HCT116 (cell line): ENCODE measurements around the gene METRN. TPM values are rescaled to one million over a fixed set of nuclear protein-coding genes. Genes with fewer than 3 reads are reported as not detected.

Experiments used
- ATAC-seq: fragments of 200-7000 bp; cut with Tn5 transposase; 2 replicates; pipeline ENCODE4 v1.9.1; 2020; ENCODE audit warnings: mild to moderate bottlenecking, moderate library complexity
- BruUV-seq: library from RNA; stranded (reverse); fragments of 400-500 nt; replicated peaks from 2 replicates; lab custom pipeline; 2021; lab: Mats Ljungman, UMichigan
- CTCF ChIA-PET: fragments of 300-600 bp; sonication (Branson Sonifier 250); formaldehyde crosslinking; loops from one replicate; lab custom pipeline; 2021; ENCODE audit warnings: antibody characterized with exemption; lab: Charles Lee
- POLR2A ChIA-PET: fragments of 300-600, 350-600 bp; sonication (Branson Sonifier 250); formaldehyde crosslinking; loops from one replicate; lab custom pipeline; 2021; ENCODE audit warnings: antibody characterized with exemption; lab: Charles Lee
- RAD21 ChIA-PET, 2 experiments: fragments of 300-600 bp; sonication (Branson Sonifier 250); formaldehyde crosslinking; loops; one replicate each; lab custom pipeline; 2023; ENCODE audit warnings: low total read pairs in 2 of 2; ENCODE audit not compliant: uncharacterized antibody in 2 of 2, unreplicated experiment in 2 of 2, low non-redundant PET in 1 of 2; lab: Charles Lee
- DNase-seq: peaks from one replicate; pipeline ENCODE4 v3.0.0-alpha.2; 2010; ENCODE audit warnings: low read depth, low spot score
- H2AFZ ChIP-seq: fragments of 200-600 bp; shearing (Covaris generic), sonication (generic); 2 replicates; pipeline ENCODE4 v1.6.1; 2017; ENCODE audit warnings: low read depth, mixed run types, mixed read lengths, antibody characterized with exemption, low read length; ENCODE audit not compliant: poor library complexity, severe bottlenecking
- H3K27ac ChIP-seq: 2 replicates; pipeline ENCODE4 v1.5.1; 2012; ENCODE audit warnings: low read depth, low read length
- H3K27me3 ChIP-seq: fragments of 200-600 bp; sonication (generic); 2 replicates; pipeline ENCODE4 v1.6.1; 2016; ENCODE audit warnings: mixed run types, low read length, mixed read lengths; ENCODE audit not compliant: insufficient read depth
- H3K36me3 ChIP-seq, 2 experiments: fragments of 200-500 bp in 1 of 2; fragments of 200-600 bp in 1 of 2; sonication (Bioruptor generic) in 1 of 2; sonication (generic) in 1 of 2; 2 replicates each; pipeline versions ENCODE4 v1.5.1 to v1.6.1; 2014 to 2016; ENCODE audit warnings: low read length in 2 of 2, inconsistent platforms in 1 of 2, mixed read lengths in 1 of 2, mixed run types in 1 of 2; ENCODE audit not compliant: insufficient read depth in 2 of 2, control insufficient read depth in 1 of 2
- H3K4me1 ChIP-seq, 2 experiments: fragments of 200-600 bp in 1 of 2; sonication (generic) in 1 of 2; 2 replicates each; pipeline versions ENCODE4 v1.5.1 to v1.6.1; 2012 to 2017; ENCODE audit warnings: low read length in 2 of 2, inconsistent platforms in 1 of 2, mild to moderate bottlenecking in 1 of 2, mixed read lengths in 1 of 2, mixed run types in 1 of 2, moderate library complexity in 1 of 2; ENCODE audit not compliant: insufficient read depth in 2 of 2, control insufficient read depth in 1 of 2
- H3K4me2 ChIP-seq: fragments of 200-600 bp; sonication (generic); 2 replicates; pipeline ENCODE4 v1.6.1; 2017; ENCODE audit warnings: mixed run types, low read length, mixed read lengths
- H3K4me3 ChIP-seq, 2 experiments: fragments of 200-600 bp in 1 of 2; sonication (generic) in 1 of 2; replicated peaks in 1 of 2; 2 replicates each; pipeline ENCODE4 v1.5.1; 2011 to 2016; ENCODE audit warnings: low read length in 2 of 2, control low read depth in 1 of 2, low read depth in 1 of 2, mild to moderate bottlenecking in 1 of 2, mixed read lengths in 1 of 2, mixed run types in 1 of 2
- H3K79me2 ChIP-seq: fragments of 200-600 bp; sonication (generic); 2 replicates; pipeline ENCODE4 v1.6.1; 2017; ENCODE audit warnings: mild to moderate bottlenecking, mixed run types, low read length, moderate library complexity, mixed read lengths; ENCODE audit not compliant: insufficient read depth
- H3K9ac ChIP-seq: fragments of 200-600 bp; sonication (generic); 2 replicates; pipeline ENCODE4 v1.6.1; 2016; ENCODE audit warnings: low read length, mixed read lengths
- H3K9me2 ChIP-seq: fragments of 200-600 bp; sonication (generic), shearing (Covaris generic); 2 replicates; pipeline ENCODE4 v1.6.1; 2017; ENCODE audit warnings: mixed run types, mild to moderate bottlenecking, moderate library complexity; ENCODE audit not compliant: insufficient read depth
- H3K9me3 ChIP-seq, 2 experiments: fragments of 200-500 bp in 1 of 2; fragments of 200-600 bp in 1 of 2; sonication (Bioruptor generic) in 1 of 2; sonication (generic) in 1 of 2; 2 replicates each; pipeline ENCODE4 v1.6.1; 2014 to 2017; ENCODE audit warnings: low read length in 2 of 2, mixed read lengths in 2 of 2, inconsistent platforms in 1 of 2, low read depth in 1 of 2, mild to moderate bottlenecking in 1 of 2, mixed run types in 1 of 2, moderate library complexity in 1 of 2; ENCODE audit not compliant: control insufficient read depth in 1 of 2, insufficient read depth in 1 of 2
- H4K20me1 ChIP-seq: fragments of 200-600 bp; sonication (generic), shearing (Covaris generic); 2 replicates; pipeline ENCODE4 v1.6.1; 2017; ENCODE audit warnings: mixed run types, mild to moderate bottlenecking, moderate library complexity; ENCODE audit not compliant: insufficient read depth
- CBX3 ChIP-seq: IDR thresholded peaks from 2 replicates; pipeline ENCODE4 v1.6.1; 2012; ENCODE audit warnings: low read depth
- CEBPB ChIP-seq: IDR thresholded peaks from 2 replicates; pipeline ENCODE4 v1.6.1; 2012; ENCODE audit warnings: low read depth
- EZH2 ChIP-seq: fragments of 200-600 bp; sonication (generic); IDR thresholded peaks from 2 replicates; pipeline ENCODE4 v1.6.1; 2017; ENCODE audit warnings: antibody characterized with exemption, mixed run types
- EZH2phosphoT487 ChIP-seq: fragments of 200-600 bp; IDR thresholded peaks from 2 replicates; pipeline ENCODE4 v1.6.1; 2018; ENCODE audit warnings: antibody characterized with exemption, borderline replicate concordance
- JUND ChIP-seq: IDR thresholded peaks from 2 replicates; pipeline ENCODE4 v1.6.1; 2012
- MAX ChIP-seq: IDR thresholded peaks from 2 replicates; pipeline ENCODE4 v1.6.1; 2012
- SIN3A ChIP-seq: IDR thresholded peaks from 2 replicates; pipeline ENCODE4 v1.6.1; 2012; ENCODE audit warnings: low read depth
- SP1 ChIP-seq: IDR thresholded peaks from 2 replicates; pipeline ENCODE4 v1.6.1; 2012; ENCODE audit warnings: low read depth
- SRF ChIP-seq: IDR thresholded peaks from 2 replicates; pipeline ENCODE4 v1.6.1; 2012; ENCODE audit warnings: low read depth
- TCF7L2 ChIP-seq: IDR thresholded peaks from 2 replicates; pipeline ENCODE4 v1.7.0; 2011; ENCODE audit warnings: borderline replicate concordance, inconsistent platforms; ENCODE audit not compliant: insufficient read depth, insufficient read length; ENCODE audit errors: extremely low read depth
- ZFX ChIP-seq: fragments of 450-650 bp; IDR thresholded peaks from 2 replicates; pipeline ENCODE4 v1.6.1; 2017
- ZNF274 ChIP-seq: fragments of 200-500 bp; sonication (Bioruptor generic); IDR thresholded peaks from 2 replicates; pipeline ENCODE4 v1.6.1; 2014; ENCODE audit warnings: mild to moderate bottlenecking, low read depth, low read length, inconsistent platforms
- intact Hi-C: fragments of 100-400 bp; cut with micrococcal nuclease; formaldehyde crosslinking; loops from 2 replicates; pipeline ENCODE4 v1.10.0; 2022
- total RNA-seq: library from RNA; stranded (reverse); gene quantifications from one replicate; pipeline ENCODE4 v1.2.1, GENCODE V29; 2021; ENCODE audit not compliant: unreplicated experiment

Gene METRN
- total RNA-seq, 1 experiment from 2014 or later: 193 TPM

- Histone ChIP-seq H3K27me3 (no peaks in the 10 kb centered on the region), H3K9me3 (no peaks in the 10 kb centered on the region), H3K27ac (no peak overlapping the region; the same call in 1 of the 2 replicates), H3K9ac (no peak overlapping the region), H4K20me1 (no peaks in the 10 kb centered on the region), H2AFZ (no peak overlapping the region), H3K4me2 (no peak overlapping the region), H3K4me3 (no peak overlapping the region), H3K9me2 (no peaks in the 10 kb centered on the region), H3K4me1 (peaks cover 14 to 15% of the 10 kb centered on the region in 2 experiments), H3K36me3 (peaks cover 7 to 11% of the 10 kb centered on the region in 2 experiments; a peak in 3 of 4 replicates), H3K79me2 (peaks cover 14% of the 10 kb centered on the region; the same call in 1 of the 2 replicates)
- intact Hi-C loops: no loop called here
- no peak for DNase-seq
- ChIA-PET CTCF (no interaction called here), RAD21 (no interaction called here), POLR2A (no interaction called here)
- no peak for ATAC-seq
- no TSS peak for BruUV-seq
- TF ChIP-seq EZH2 (no peak), SP1 (no peak), EZH2phosphoT487 (no peak), ZFX (no peak), CEBPB (no peak), SRF (no peak), SIN3A (no peak), JUND (no peak), ZNF274 (no peak), TCF7L2 (no peak)
Measured at GRCh38 chr16:766820-767640, 52.1 kb downstream of the METRN start.

- H3K4me2 ChIP-seq: no peak overlapping the region
- H3K27ac ChIP-seq: no peak overlapping the region
- no peaks in the 10 kb centered on the region for H3K27me3 ChIP-seq
- no peak overlapping the region for H3K4me3 ChIP-seq
- H3K9me2 ChIP-seq: no peaks in the 10 kb centered on the region
- peaks cover 7% of the 10 kb centered on the region; the same call in 1 of the 2 replicates for H3K79me2 ChIP-seq
- no peaks in the 10 kb centered on the region for H4K20me1 ChIP-seq
- TF ChIP-seq EZH2: no peak
- TF ChIP-seq MAX: no peak
- TF ChIP-seq EZH2phosphoT487: no peak
- TF ChIP-seq CBX3: no peak
- TF ChIP-seq, all 23 proteins: peak for 0
- H3K4me1 ChIP-seq: peaks cover 10 to 13% of the 10 kb centered on the region in 2 experiments; a peak in 3 of 4 replicates
- H2AFZ ChIP-seq: no peak overlapping the region
- peaks cover 7 to 11% of the 10 kb centered on the region in 2 experiments; a peak in 3 of 4 replicates for H3K36me3 ChIP-seq
- H3K9me3 ChIP-seq: no peaks in the 10 kb centered on the region
- POLR2A ChIA-PET: no interaction called here
- RAD21 ChIA-PET: no interaction called here
- ATAC-seq (no peak), DNase-seq (no peak)
- CTCF ChIA-PET: no interaction called here
- intact Hi-C loops: no loop called here
- no peak overlapping the region for H3K9ac ChIP-seq
- BruUV-seq: no TSS peak
Measured at GRCh38 chr16:767743-768235, 52.9 kb downstream of the METRN start.
